ENCODE data around the gene RNF187. TPM values are rescaled to one million over a fixed set of nuclear protein-coding genes. Genes with fewer than 3 reads are reported as not detected.

RNF187 gene
- total RNA-seq, 1 donor from 2014 or later = 201 TPM

DNA sequence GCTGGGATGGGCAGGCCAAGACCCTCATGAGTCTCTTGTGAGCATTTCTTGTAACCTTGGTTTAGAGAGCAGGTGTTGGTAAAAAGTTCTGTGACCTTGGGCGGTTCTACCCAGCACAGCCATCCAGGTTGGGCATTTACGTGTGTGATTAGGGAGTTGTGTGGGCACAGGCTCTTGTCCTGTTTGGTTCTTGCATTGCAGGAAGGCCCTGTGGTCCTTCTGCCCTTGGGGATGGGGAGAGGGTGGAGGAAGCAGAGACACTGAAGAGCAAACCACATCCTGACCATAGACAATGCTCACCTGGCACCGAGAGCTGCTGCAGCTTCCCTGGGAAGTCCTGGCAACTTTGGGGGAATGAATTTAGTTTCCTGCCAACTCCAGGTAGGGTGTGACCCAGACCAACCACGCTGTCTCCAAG, 25.6 kb downstream of the RNF187 start:
- Mint-ChIP-seq H3K4me3 (ENCODE audit: unreplicated experiment) (no peak overlapping the region), H3K9me3 (ENCODE audit: unreplicated experiment) (no peaks in the 10 kb centered on the region), H3K36me3 (ENCODE audit: unreplicated experiment) (peaks cover 4% of the 10 kb centered on the region), H3K4me1 (ENCODE audit: low read depth, unreplicated experiment) (no peaks in the 10 kb centered on the region), H3K27ac (ENCODE audit: unreplicated experiment) (no peak overlapping the region), H3K27me3 (ENCODE audit: unreplicated experiment) (peaks cover 4% of the 10 kb centered on the region)
- DNase-seq = no peak
- TF ChIP-seq, protein P1, sequence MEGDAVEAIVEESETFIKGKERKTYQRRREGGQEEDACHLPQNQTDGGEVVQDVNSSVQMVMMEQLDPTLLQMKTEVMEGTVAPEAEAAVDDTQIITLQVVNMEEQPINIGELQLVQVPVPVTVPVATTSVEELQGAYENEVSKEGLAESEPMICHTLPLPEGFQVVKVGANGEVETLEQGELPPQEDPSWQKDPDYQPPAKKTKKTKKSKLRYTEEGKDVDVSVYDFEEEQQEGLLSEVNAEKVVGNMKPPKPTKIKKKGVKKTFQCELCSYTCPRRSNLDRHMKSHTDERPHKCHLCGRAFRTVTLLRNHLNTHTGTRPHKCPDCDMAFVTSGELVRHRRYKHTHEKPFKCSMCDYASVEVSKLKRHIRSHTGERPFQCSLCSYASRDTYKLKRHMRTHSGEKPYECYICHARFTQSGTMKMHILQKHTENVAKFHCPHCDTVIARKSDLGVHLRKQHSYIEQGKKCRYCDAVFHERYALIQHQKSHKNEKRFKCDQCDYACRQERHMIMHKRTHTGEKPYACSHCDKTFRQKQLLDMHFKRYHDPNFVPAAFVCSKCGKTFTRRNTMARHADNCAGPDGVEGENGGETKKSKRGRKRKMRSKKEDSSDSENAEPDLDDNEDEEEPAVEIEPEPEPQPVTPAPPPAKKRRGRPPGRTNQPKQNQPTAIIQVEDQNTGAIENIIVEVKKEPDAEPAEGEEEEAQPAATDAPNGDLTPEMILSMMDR (IDR thresholded peaks at IDR 0.05; ENCODE audit: partially characterized antibody, unreplicated experiment) = no peak

DNA sequence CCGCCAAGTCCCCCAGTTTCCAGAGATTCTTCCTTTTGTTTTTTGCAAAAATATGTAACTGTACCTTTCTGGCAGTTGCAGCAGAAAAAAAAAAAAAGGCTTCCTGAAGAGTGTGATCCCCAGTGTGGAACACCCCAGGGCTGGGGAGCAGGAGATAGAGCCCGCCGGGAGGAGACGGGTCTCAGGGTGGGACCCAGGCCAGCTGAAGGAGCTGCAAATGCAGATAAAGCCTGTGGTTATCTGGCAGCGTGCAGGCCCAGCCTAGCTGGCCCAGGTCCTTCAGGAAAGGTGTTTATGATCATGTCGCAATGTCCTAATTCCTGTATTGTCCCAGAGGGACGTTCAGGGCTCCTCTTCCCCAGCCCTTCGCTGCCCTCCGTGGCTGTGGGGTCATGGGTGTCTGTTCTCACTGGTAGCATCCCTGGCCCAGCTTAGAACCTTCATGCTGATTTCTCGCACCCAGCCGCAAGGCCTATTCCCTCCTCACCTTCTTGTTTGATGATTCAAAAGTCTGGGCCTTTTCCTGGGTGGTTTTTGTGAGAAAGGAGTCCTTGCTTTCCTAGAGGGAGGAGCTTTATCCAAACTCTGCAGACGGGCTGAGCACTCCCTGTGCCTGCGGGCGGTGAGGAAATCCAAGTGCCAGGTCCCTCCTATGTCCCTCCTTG, 26.2 kb downstream of the RNF187 start:
- Mint-ChIP-seq H3K4me3 (ENCODE audit: unreplicated experiment) (no peak overlapping the region), H3K9me3 (ENCODE audit: unreplicated experiment) (no peaks in the 10 kb centered on the region), H3K27me3 (ENCODE audit: unreplicated experiment) (peaks cover 8% of the 10 kb centered on the region), H3K36me3 (ENCODE audit: unreplicated experiment) (peaks cover 4% of the 10 kb centered on the region), H3K4me1 (ENCODE audit: low read depth, unreplicated experiment) (no peaks in the 10 kb centered on the region), H3K27ac (ENCODE audit: unreplicated experiment) (no peak overlapping the region)
- DNase-seq = no peak
- TF ChIP-seq, protein P1 (IDR thresholded peaks at IDR 0.05; ENCODE audit: partially characterized antibody, unreplicated experiment) = no peak

DNA sequence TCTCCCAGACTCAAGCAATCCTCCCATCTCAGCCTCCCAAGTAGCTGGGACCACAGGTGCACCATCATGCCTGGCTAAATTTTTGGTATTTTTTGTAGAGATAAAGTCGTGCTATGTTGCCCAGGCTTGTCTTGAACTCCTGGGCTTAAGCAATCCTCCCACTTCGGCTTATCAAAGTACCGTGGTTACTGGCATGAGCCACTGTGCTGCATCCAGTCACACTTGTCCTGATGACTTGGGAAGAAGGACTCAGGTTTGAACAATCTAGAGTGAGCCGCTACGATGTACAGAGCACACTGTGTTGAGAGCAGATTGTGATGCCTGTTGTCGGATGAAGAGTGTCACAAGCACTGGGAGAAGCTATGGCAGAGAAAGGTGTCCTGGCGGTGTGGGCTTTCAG, 27.2 kb downstream of the RNF187 start:
- peaks cover 2% of the 10 kb centered on the region for H3K36me3 Mint-ChIP-seq (ENCODE audit: unreplicated experiment)
- no peak for DNase-seq
- no peak overlapping the region for H3K27ac Mint-ChIP-seq (ENCODE audit: unreplicated experiment)
- no peak overlapping the region for H3K4me3 Mint-ChIP-seq (ENCODE audit: unreplicated experiment)
- no peaks in the 10 kb centered on the region for H3K9me3 Mint-ChIP-seq (ENCODE audit: unreplicated experiment)
- H3K27me3 Mint-ChIP-seq (ENCODE audit: unreplicated experiment) = peaks cover 8% of the 10 kb centered on the region
- TF ChIP-seq, protein P1 (IDR thresholded peaks at IDR 0.05; ENCODE audit: partially characterized antibody, unreplicated experiment) = no peak
- H3K4me1 Mint-ChIP-seq (ENCODE audit: low read depth, unreplicated experiment) = no peaks in the 10 kb centered on the region

DNA sequence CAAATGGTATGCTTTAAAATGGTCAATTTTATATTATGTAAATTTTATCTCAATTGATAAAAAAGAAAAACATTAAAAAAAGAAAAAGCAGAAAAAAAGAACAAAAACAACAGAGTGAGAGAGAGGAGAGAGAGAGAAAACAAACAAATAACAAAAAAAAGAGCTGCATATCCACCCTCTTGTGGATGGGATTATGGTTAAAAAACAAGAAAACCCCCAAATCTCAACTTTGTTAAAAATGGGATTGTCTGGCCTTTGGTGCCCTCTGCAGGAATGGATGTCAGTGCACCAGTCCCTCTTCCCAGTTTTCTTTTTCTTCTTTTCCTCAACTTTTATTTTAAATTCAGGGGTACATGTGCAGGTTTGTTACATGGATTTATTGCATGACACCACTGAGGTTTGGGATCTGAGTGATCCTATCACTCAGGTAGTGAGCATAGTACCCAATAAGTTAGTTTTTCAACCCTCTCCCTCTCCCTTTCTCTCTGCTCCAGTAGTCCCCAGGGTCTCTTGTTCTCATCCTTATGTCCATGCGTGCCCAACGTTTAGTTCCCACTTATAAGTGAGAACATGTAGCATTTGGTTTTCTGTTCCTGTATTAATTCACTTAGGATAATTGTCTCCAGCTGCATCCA, 28.1 kb downstream of the RNF187 start:
- Mint-ChIP-seq H3K9me3 (ENCODE audit: unreplicated experiment) (no peaks in the 10 kb centered on the region), H3K36me3 (ENCODE audit: unreplicated experiment) (no peaks in the 10 kb centered on the region), H3K27me3 (ENCODE audit: unreplicated experiment) (peaks cover 8% of the 10 kb centered on the region), H3K4me1 (ENCODE audit: low read depth, unreplicated experiment) (no peaks in the 10 kb centered on the region), H3K4me3 (ENCODE audit: unreplicated experiment) (no peak overlapping the region), H3K27ac (ENCODE audit: unreplicated experiment) (no peak overlapping the region)
- TF ChIP-seq, protein P1 (IDR thresholded peaks at IDR 0.05; ENCODE audit: partially characterized antibody, unreplicated experiment) = peak; percentile 72
- peak; percentile 39 for DNase-seq

DNA sequence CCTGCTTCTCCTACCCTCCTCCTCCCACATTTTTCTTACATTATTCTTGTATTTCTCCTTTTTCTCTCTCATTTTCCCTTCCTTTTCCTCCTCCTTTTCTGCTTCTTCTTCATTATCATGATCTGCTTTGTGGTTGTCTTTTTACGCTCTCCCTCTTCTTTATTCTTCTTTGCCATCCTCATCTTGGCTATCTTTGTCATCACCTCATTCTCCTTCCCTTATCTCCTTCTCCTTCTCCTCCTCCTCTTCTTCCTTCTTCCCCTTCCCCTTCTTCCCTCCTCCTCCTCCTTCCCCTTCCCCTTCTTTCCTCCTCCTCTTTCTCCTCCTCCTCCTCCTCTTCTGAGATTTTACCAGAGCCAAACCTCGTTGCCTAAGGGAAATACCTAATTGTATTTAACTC, 30.5 kb downstream of the RNF187 start:
- TF ChIP-seq, protein P1 (IDR thresholded peaks at IDR 0.05; ENCODE audit: partially characterized antibody, unreplicated experiment) = no peak
- H3K27me3 Mint-ChIP-seq (ENCODE audit: unreplicated experiment) = peaks cover 7% of the 10 kb centered on the region
- no peaks in the 10 kb centered on the region for H3K9me3 Mint-ChIP-seq (ENCODE audit: unreplicated experiment)

More for the DNA sequence above, 30.5 kb downstream of the RNF187 start:
- no peaks in the 10 kb centered on the region for H3K36me3 Mint-ChIP-seq (ENCODE audit: unreplicated experiment)
- no peak overlapping the region for H3K27ac Mint-ChIP-seq (ENCODE audit: unreplicated experiment)
- no peak for DNase-seq
- H3K4me1 Mint-ChIP-seq (ENCODE audit: low read depth, unreplicated experiment) = no peaks in the 10 kb centered on the region
- no peak overlapping the region for H3K4me3 Mint-ChIP-seq (ENCODE audit: unreplicated experiment)
